Right lobe of liver (tissue), 4 donors: ENCODE data around the gene KRTCAP2.

ENCODE experiments used
- CTCF ChIP-seq, 4 donors: fragments of 200-600 bp in 3 of 4; fragments of 450-650 bp in 1 of 4; IDR thresholded peaks; one replicate each; pipeline versions ENCODE4 v1.5.1 to v1.8.0; 2016 to 2022; ENCODE audit warnings: antibody characterized with exemption in 4 of 4, mild to moderate bottlenecking in 2 of 4
- POLR2A ChIP-seq: fragments of 450-650 bp; IDR thresholded peaks from one replicate; pipeline ENCODE4 v1.6.1; 2017; ENCODE audit warnings: antibody characterized with exemption, mild to moderate bottlenecking
- donor health status: DM: no; HTN: no; CAD: no.
- donor health status: DM: no; HTN: no; CAD: no.
- donor health status: DM: no; HTN: yes; CAD: no.

DNA sequence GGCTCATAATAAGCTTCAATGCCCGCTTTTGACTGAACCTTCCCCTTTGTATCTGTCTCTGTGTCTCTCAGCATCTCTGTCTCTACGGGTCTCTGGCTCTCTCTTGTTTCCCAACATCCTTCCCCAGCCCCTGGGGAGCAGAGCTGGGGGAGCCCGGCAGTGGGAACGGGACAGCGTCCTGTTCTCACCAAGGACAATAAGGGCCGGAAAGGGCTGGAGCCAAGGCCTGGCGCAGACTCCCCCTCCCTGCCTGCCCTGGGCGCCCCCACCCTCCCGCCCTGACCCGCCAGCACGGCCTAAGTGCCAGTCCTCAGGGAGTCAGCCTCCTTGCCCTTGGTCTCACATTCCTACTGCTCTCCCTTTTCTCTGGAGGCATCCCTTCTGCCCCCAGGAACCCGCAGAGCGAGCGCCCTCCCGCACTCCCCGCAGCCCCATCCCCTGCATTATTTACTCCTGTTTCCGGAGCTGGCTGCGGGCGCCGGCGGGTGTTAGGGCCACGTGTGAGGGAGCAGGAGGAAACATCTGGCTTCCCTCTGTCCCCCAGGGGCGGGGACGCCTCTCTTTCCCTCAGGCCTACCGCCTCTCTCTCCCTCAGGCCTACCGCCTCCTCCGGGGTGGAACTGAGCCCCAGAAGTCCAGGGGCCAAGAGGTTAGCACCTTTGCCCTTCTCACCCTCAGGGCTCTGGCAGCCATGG, 6.5 kb downstream of the KRTCAP2 start:
- TF ChIP-seq CTCF (IDR thresholded peaks at IDR 0.05) (no peak), POLR2A (no peak)
